ENCODE measurements around the gene DYRK3. TPM values are rescaled to one million over a fixed set of nuclear protein-coding genes. Genes with fewer than 3 reads are reported as not detected.

Gene DYRK3
- total and polyA plus RNA-seq, 8 donors = 6.1 to 11.8 (median 8.3) TPM

DNA sequence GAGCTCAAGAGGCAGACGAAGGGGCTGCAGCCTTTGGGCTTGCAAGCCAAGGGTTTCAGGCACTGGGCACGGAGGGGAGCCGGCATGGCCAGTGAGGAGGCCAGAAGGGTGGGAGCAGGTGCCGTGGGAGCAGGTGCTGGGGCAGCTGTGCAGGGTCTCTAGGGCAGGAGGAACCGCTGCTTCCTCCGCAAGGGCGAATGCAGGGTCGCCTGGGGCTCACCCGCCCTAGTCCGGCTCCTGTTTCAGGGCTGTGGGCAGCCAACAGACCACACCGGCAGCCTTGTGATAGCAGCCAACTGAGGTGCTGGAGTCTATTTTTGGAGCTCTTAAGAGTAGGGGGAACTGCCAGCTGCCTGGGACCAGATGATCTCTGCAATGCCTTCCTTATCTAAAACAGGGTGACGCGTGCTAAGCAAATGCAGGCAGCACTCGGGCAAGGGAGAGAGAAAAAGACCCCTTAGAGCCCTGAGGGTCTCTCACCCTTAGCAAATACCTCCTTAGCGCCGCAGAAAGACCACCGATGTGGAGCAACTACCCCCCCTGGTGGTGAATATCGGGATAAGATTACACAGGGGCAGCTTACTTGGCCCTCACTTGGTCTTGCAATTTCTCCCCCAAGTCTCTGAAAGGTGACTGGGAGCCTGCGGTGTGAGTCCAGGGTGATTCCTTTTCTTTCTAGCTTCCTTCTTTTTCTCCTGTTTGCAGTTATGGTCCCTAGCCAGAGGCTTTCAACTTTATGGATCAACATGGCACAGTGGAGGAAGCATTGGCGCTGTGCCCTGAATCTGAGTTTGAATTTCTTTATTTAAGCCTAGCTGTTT, 28.7 kb downstream of the DYRK3 start:
- ATAC-seq (peak; percentile 76), DNase-seq (peak in 3 of 4 donors; percentile 46 to 80 (median 67))
- intact Hi-C loops (cut with DNase I) = no loop called here
- peaks cover 0 to 9% of the 10 kb centered on the region in 2 donors for H3K27me3 ChIP-seq
- TF ChIP-seq, protein P1, sequence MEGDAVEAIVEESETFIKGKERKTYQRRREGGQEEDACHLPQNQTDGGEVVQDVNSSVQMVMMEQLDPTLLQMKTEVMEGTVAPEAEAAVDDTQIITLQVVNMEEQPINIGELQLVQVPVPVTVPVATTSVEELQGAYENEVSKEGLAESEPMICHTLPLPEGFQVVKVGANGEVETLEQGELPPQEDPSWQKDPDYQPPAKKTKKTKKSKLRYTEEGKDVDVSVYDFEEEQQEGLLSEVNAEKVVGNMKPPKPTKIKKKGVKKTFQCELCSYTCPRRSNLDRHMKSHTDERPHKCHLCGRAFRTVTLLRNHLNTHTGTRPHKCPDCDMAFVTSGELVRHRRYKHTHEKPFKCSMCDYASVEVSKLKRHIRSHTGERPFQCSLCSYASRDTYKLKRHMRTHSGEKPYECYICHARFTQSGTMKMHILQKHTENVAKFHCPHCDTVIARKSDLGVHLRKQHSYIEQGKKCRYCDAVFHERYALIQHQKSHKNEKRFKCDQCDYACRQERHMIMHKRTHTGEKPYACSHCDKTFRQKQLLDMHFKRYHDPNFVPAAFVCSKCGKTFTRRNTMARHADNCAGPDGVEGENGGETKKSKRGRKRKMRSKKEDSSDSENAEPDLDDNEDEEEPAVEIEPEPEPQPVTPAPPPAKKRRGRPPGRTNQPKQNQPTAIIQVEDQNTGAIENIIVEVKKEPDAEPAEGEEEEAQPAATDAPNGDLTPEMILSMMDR (IDR thresholded peaks at IDR 0.05) = peak; percentile 87
- H3K4me1 ChIP-seq = peaks cover 11 to 23% of the 10 kb centered on the region in 2 donors
- no peaks in the 10 kb centered on the region for H3K36me3 ChIP-seq
- no peaks in the 10 kb centered on the region for H3K9me3 ChIP-seq
- no peak overlapping the region for H3K27ac ChIP-seq
- H3K4me3 ChIP-seq = no peak overlapping the region

DNA sequence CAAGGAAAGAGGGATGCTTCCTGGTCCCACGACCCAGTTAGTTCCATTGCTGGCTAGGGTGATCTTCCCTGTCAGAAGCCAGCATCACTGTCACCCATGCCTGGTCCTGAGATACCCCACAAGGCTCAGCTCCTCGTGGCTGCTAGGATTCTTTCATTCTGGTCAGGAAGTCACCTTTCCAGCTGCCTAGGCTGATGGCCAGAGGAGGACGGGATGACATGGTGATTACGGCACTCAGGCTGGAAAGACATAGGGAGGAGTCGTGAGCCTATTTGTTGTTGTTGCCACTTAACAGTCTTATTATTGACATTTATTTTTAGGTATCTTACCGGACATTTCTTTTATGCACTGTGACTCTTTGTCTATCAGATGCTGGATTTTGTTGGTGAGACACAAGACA, 29.4 kb downstream of the DYRK3 start:
- Histone ChIP-seq H3K4me1 (peaks cover 11 to 23% of the 10 kb centered on the region in 2 donors), H3K9me3 (no peaks in the 10 kb centered on the region), H3K27me3 (peaks cover 0 to 9% of the 10 kb centered on the region in 2 donors), H3K27ac (no peak overlapping the region), H3K36me3 (no peaks in the 10 kb centered on the region), H3K4me3 (no peak overlapping the region)
- ATAC-seq (no peak), DNase-seq (no peak)
- TF ChIP-seq, protein P1 (IDR thresholded peaks at IDR 0.05) = no peak
- intact Hi-C loops (cut with DNase I) = no loop called here

DNA sequence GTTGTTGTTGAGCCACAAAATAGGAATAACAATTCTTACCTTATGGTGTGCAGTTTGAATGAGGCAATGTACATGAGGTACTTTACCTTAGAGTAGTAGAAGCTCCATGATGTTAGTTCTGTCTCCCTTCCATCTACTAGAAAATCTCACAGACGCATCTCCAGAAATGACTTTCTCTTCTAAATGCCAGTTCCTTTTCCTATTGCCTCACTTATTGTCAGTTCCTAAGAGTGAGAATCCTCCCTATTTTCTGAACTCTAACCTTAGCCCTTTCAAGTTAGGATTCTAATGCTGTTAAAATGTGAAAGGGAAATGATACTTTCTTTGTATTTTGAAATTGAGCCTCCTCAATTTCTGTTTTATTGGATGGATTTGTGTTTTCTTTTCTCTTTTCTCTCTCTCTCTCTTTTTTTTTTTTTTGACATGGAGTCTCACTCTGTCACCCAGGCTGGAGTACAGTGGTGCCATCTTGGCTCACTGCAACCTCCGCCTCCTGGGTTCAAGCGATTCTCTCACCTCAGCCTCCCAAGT, 30.8 kb downstream of the DYRK3 start:
- Histone ChIP-seq H3K9me3 (no peaks in the 10 kb centered on the region), H3K4me1 (peaks cover 11 to 23% of the 10 kb centered on the region in 2 donors), H3K27ac (no peak overlapping the region), H3K36me3 (no peaks in the 10 kb centered on the region), H3K27me3 (peaks cover 0 to 9% of the 10 kb centered on the region in 2 donors), H3K4me3 (no peak overlapping the region)
- DNase-seq (no peak), ATAC-seq (no peak)
- intact Hi-C loops (cut with DNase I) = no loop called here
- TF ChIP-seq, protein P1 (IDR thresholded peaks at IDR 0.05) = no peak

DNA sequence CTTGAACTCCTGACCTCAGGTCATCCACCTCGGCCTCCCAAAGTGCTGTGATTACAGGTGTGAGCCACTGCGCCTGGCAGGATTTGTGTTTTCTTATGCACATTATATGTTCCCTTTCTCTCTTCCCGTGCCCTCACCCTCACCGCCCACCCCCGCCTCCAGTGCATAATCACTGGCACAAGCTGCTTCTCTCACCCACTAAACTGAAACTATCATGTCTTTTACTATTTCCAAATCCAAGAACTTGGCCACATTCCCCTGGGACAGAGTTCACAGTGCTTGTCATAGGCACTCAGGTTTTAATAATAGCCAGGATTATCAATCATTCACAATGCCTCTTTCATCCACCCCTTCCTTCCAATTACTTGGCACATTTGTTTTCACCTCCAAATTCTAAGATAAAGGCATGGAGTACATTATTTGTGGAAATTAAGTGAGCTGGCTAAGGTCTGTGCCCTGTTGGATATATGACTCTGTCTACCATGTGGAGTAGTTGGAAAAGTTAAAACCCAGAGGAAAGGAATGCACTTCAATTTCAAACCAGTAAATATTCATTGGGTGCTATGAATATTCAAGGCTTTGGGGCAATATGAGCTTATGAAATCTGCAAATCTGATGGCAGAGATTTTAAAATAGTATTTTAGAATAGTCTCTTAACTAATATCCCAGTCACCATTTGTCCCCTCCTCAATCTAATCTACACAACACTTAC, 31.8 kb downstream of the DYRK3 start:
- TF ChIP-seq, protein P1 (IDR thresholded peaks at IDR 0.05) = no peak
- no peaks in the 10 kb centered on the region for H3K9me3 ChIP-seq
- intact Hi-C loops (cut with DNase I) = no loop called here
- peaks cover 14 to 27% of the 10 kb centered on the region in 2 donors for H3K4me1 ChIP-seq
- peaks cover 0 to 9% of the 10 kb centered on the region in 2 donors for H3K27me3 ChIP-seq
- H3K36me3 ChIP-seq = no peaks in the 10 kb centered on the region
- H3K4me3 ChIP-seq = no peak overlapping the region
- ATAC-seq (no peak), DNase-seq (no peak)
- no peak overlapping the region for H3K27ac ChIP-seq

DNA sequence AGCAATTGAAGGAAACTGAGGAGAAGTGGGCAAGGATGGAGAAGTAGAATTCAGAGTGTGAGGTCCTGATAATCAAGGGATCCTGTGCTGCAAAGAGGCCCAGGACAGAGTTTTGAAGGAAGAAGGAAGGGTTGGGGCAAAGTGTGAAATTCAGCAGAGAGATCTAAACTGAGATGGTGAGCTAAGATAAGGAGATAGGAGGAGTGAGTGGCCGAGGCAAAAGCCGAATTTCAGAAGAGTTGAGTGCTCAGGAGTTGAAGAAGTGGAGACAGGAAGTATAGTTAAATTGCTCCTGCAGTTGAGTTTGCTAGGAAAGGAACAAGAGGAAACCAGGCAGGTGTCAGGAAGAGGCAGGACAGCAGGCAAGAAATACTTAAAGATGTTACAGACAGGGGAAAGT, 33.0 kb downstream of the DYRK3 start:
- TF ChIP-seq, protein P1 (IDR thresholded peaks at IDR 0.05) = no peak
- no peak overlapping the region for H3K4me3 ChIP-seq
- intact Hi-C loops (cut with DNase I) = no loop called here
- no peak for ATAC-seq
- H3K4me1 ChIP-seq = peaks cover 14 to 34% of the 10 kb centered on the region in 2 donors
- H3K27me3 ChIP-seq = peaks cover 0 to 8% of the 10 kb centered on the region in 2 donors
- H3K9me3 ChIP-seq = no peaks in the 10 kb centered on the region
- no peak for DNase-seq
- H3K27ac ChIP-seq = no peak overlapping the region
- no peaks in the 10 kb centered on the region for H3K36me3 ChIP-seq
